SJSA1 (cell line): ENCODE data around the gene PRCP. TPM values are rescaled to one million over a fixed set of nuclear protein-coding genes. Genes with fewer than 3 reads are reported as not detected.
"Not testable (repeated sequence)": the region's sequence is repeated elsewhere in the genome, so short reads cannot be mapped to it uniquely, and the experiment has no call there.

Experiments
- DNase-seq, 2 experiments: peaks; one replicate each; pipeline ENCODE4 v3.0.0-alpha.2; 2015 to 2020; ENCODE audit warnings: low spot score in 2 of 2, low read depth in 1 of 2
- H3K27ac ChIP-seq: fragments of 250-450 bp; sonication (Bioruptor Pico); 2 replicates; pipeline ENCODE4 v1.5.1; 2020; ENCODE audit warnings: mild to moderate bottlenecking, moderate library complexity
- H3K27me3 ChIP-seq: fragments of 250-450 bp; sonication (Bioruptor Pico); replicated peaks from 2 replicates; pipeline ENCODE4 v1.5.1; 2020; ENCODE audit warnings: mild to moderate bottlenecking, moderate library complexity
- H3K36me3 ChIP-seq: fragments of 250-450 bp; sonication (Bioruptor Pico); 2 replicates; pipeline ENCODE4 v1.5.1; 2020; ENCODE audit warnings: mild to moderate bottlenecking
- H3K4me1 ChIP-seq: fragments of 250-450 bp; sonication (Bioruptor Pico); replicated peaks from 2 replicates; pipeline ENCODE4 v1.6.1; 2021; ENCODE audit warnings: mild to moderate bottlenecking
- H3K4me3 ChIP-seq: fragments of 250-450 bp; sonication (Bioruptor Pico); 2 replicates; pipeline ENCODE4 v1.5.1; 2020; ENCODE audit warnings: mild to moderate bottlenecking
- H3K9me3 ChIP-seq: fragments of 250-450 bp; sonication (Bioruptor Pico); replicated peaks from 2 replicates; pipeline ENCODE4 v1.5.1; 2020; ENCODE audit warnings: mild to moderate bottlenecking
- total RNA-seq: library from RNA; depleted of rRNA; stranded (reverse); fragments of >200 nt; shearing (Covaris generic); gene quantifications from 2 replicates; pipeline ENCODE4 v1.2.3, GENCODE V29; 2014

Gene PRCP
- total RNA-seq, 1 experiment from 2014 or later: 38.5 TPM

GRCh38 chr11:82927264-82927880, 27.1 kb upstream of the PRCP start:
- no peak overlapping the region for H3K4me3 ChIP-seq
- peak in 1 of 2 experiments; percentile 32 for DNase-seq

GRCh38 chr11:82924522-82925224, 24.4 kb upstream of the PRCP start:
- no peak overlapping the region for H3K27ac ChIP-seq
- no peak for DNase-seq
- no peak overlapping the region for H3K4me3 ChIP-seq
- H3K4me1 ChIP-seq: peaks cover 8% of the 10 kb centered on the region
- H3K36me3 ChIP-seq: no peaks in the 10 kb centered on the region
- no peaks in the 10 kb centered on the region for H3K9me3 ChIP-seq
- no peaks in the 10 kb centered on the region for H3K27me3 ChIP-seq

More at GRCh38 chr11:82927264-82927880, 27.1 kb upstream of the PRCP start:
- Histone ChIP-seq H3K4me1 (peaks cover 7% of the 10 kb centered on the region), H3K36me3 (no peaks in the 10 kb centered on the region), H3K27ac (no peak overlapping the region), H3K9me3 (no peaks in the 10 kb centered on the region), H3K27me3 (no peaks in the 10 kb centered on the region)

GRCh38 chr11:82922396-82923173, 22.4 kb upstream of the PRCP start:
- H3K27ac ChIP-seq, H3K27me3 ChIP-seq, H3K4me1 ChIP-seq, H3K9me3 ChIP-seq, H3K4me3 ChIP-seq, H3K36me3 ChIP-seq: not testable (repeated sequence)
- peak in 1 of 2 experiments; percentile 1 for DNase-seq

GRCh38 chr11:82920227-82920626, 20.0 kb upstream of the PRCP start:
- H3K27ac ChIP-seq, H3K4me3 ChIP-seq, DNase-seq, H3K27me3 ChIP-seq, H3K9me3 ChIP-seq, H3K36me3 ChIP-seq, H3K4me1 ChIP-seq: not testable (repeated sequence)

GRCh38 chr11:82919786-82920185, 19.6 kb upstream of the PRCP start:
- not testable (repeated sequence) for H3K4me3 ChIP-seq, H3K27ac ChIP-seq, H3K4me1 ChIP-seq, DNase-seq, H3K9me3 ChIP-seq, H3K27me3 ChIP-seq, H3K36me3 ChIP-seq

- Histone ChIP-seq H3K27ac (no peak overlapping the region), H3K27me3 (no peaks in the 10 kb centered on the region), H3K9me3 (no peaks in the 10 kb centered on the region), H3K4me3 (no peak overlapping the region), H3K36me3 (no peaks in the 10 kb centered on the region), H3K4me1 (no peaks in the 10 kb centered on the region)
- no peak for DNase-seq
Measured at GRCh38 chr11:82909015-82909640, 8.9 kb upstream of the PRCP start.

GRCh38 chr11:82908311-82908710, 8.1 kb upstream of the PRCP start:
- Histone ChIP-seq H3K36me3 (no peaks in the 10 kb centered on the region), H3K4me3 (no peak overlapping the region), H3K9me3 (no peaks in the 10 kb centered on the region), H3K27ac (no peak overlapping the region), H3K4me1 (no peaks in the 10 kb centered on the region), H3K27me3 (no peaks in the 10 kb centered on the region)
- DNase-seq: no peak

GRCh38 chr11:82907371-82907770, 7.1 kb upstream of the PRCP start:
- Histone ChIP-seq H3K36me3 (no peaks in the 10 kb centered on the region), H3K27ac (no peak overlapping the region), H3K9me3 (no peaks in the 10 kb centered on the region)

GRCh38 chr11:82906931-82907330, 6.7 kb upstream of the PRCP start:
- Histone ChIP-seq H3K27ac (no peak overlapping the region), H3K4me1 (no peaks in the 10 kb centered on the region), H3K4me3 (no peak overlapping the region), H3K36me3 (no peaks in the 10 kb centered on the region), H3K27me3 (no peaks in the 10 kb centered on the region), H3K9me3 (no peaks in the 10 kb centered on the region)
- no peak for DNase-seq

More at GRCh38 chr11:82907371-82907770, 7.1 kb upstream of the PRCP start:
- no peaks in the 10 kb centered on the region for H3K4me1 ChIP-seq
- no peak for DNase-seq
- H3K27me3 ChIP-seq: no peaks in the 10 kb centered on the region
- H3K4me3 ChIP-seq: no peak overlapping the region

GRCh38 chr11:82906236-82906635, 6.0 kb upstream of the PRCP start:
- H3K9me3 ChIP-seq: no peaks in the 10 kb centered on the region
- peak in 1 of 2 experiments; percentile 19 for DNase-seq
- no peak overlapping the region for H3K27ac ChIP-seq

GRCh38 chr11:82903843-82904586, 3.8 kb upstream of the PRCP start:
- Histone ChIP-seq H3K4me1 (no peaks in the 10 kb centered on the region; the same call in 1 of the 2 replicates), H3K27me3 (no peaks in the 10 kb centered on the region), H3K27ac (no peak overlapping the region), H3K4me3 (no peak overlapping the region), H3K36me3 (no peaks in the 10 kb centered on the region), H3K9me3 (no peaks in the 10 kb centered on the region)
- no peak for DNase-seq

More at GRCh38 chr11:82906236-82906635, 6.0 kb upstream of the PRCP start:
- Histone ChIP-seq H3K4me3 (no peak overlapping the region), H3K27me3 (no peaks in the 10 kb centered on the region), H3K36me3 (no peaks in the 10 kb centered on the region), H3K4me1 (no peaks in the 10 kb centered on the region)

GRCh38 chr11:82902880-82903279, 2.6 kb upstream of the PRCP start:
- H3K4me1 ChIP-seq: no peaks in the 10 kb centered on the region; the same call in 1 of the 2 replicates
- H3K4me3 ChIP-seq: no peak overlapping the region
- no peaks in the 10 kb centered on the region for H3K36me3 ChIP-seq
- H3K27me3 ChIP-seq: no peaks in the 10 kb centered on the region
- H3K9me3 ChIP-seq: no peaks in the 10 kb centered on the region
- no peak overlapping the region for H3K27ac ChIP-seq
- no peak for DNase-seq

GRCh38 chr11:82901922-82902485, 1.8 kb upstream of the PRCP start:
- H3K27me3 ChIP-seq: no peaks in the 10 kb centered on the region
- no peaks in the 10 kb centered on the region for H3K36me3 ChIP-seq
- no peaks in the 10 kb centered on the region; the same call in 1 of the 2 replicates for H3K4me1 ChIP-seq
- no peak overlapping the region for H3K27ac ChIP-seq
- DNase-seq: no peak
- peak overlapping the region; percentile 54 for H3K4me3 ChIP-seq
- no peaks in the 10 kb centered on the region for H3K9me3 ChIP-seq
